Stimulated activated CD8-positive, alpha-beta memory T cell treated with anti-CD3 and anti-CD28 coated beads, Interleukin-15, amount 100 ng/mL, for 48 hours (primary cell): ENCODE data around the gene DOK7.

Source experiments
- DNase-seq, 2 donors: peaks; one replicate each; pipeline ENCODE4 v3.0.0-alpha.2; 2020; ENCODE audit warnings: low read depth in 2 of 2

The DOK7 gene

GRCh38 chr4:3462790-3463415, at the start of gene DOK7:
Gene DOK7 (plus strand): TSS chr4:3463306. CDS start chr4:3463376, 70 bp downstream.
- DNase-seq: no peak

GRCh38 chr4:3413675-3414420, 49.3 kb upstream of the DOK7 start:
- no peak for DNase-seq

GRCh38 chr4:3414421-3415279, 48.5 kb upstream of the DOK7 start:
- DNase-seq: no peak

GRCh38 chr4:3415471-3416141, 47.5 kb upstream of the DOK7 start:
- no peak for DNase-seq

GRCh38 chr4:3416270-3416669, 46.8 kb upstream of the DOK7 start:
- no peak for DNase-seq

- no peak for DNase-seq
Measured at GRCh38 chr4:3416821-3417221, 46.3 kb upstream of the DOK7 start.

- DNase-seq: no peak
Measured at GRCh38 chr4:3417448-3417847, 45.7 kb upstream of the DOK7 start.

GRCh38 chr4:3418029-3418762, 44.9 kb upstream of the DOK7 start:
- DNase-seq: no peak

GRCh38 chr4:3419836-3420605, 43.1 kb upstream of the DOK7 start:
- DNase-seq: no peak

- no peak for DNase-seq
Measured at GRCh38 chr4:3420606-3420955, 42.5 kb upstream of the DOK7 start.

- no peak for DNase-seq
Measured at GRCh38 chr4:3420956-3421355, 42.1 kb upstream of the DOK7 start.

GRCh38 chr4:3421470-3421869, 41.6 kb upstream of the DOK7 start:
- no peak for DNase-seq

- DNase-seq: no peak
Measured at GRCh38 chr4:3422241-3422801, 40.8 kb upstream of the DOK7 start.

GRCh38 chr4:3422808-3423297, 40.3 kb upstream of the DOK7 start:
- no peak for DNase-seq

- DNase-seq: no peak
Measured at GRCh38 chr4:3423406-3423805, 39.7 kb upstream of the DOK7 start.

GRCh38 chr4:3423952-3424351, 39.2 kb upstream of the DOK7 start:
- DNase-seq: no peak

- no peak for DNase-seq
Measured at GRCh38 chr4:3424522-3425095, 38.5 kb upstream of the DOK7 start.

GRCh38 chr4:3426465-3427133, 36.5 kb upstream of the DOK7 start:
- no peak for DNase-seq

GRCh38 chr4:3427134-3427476, 36.0 kb upstream of the DOK7 start:
- DNase-seq: no peak
